Measurements from ENCODE around the gene FXN.

DNA sequence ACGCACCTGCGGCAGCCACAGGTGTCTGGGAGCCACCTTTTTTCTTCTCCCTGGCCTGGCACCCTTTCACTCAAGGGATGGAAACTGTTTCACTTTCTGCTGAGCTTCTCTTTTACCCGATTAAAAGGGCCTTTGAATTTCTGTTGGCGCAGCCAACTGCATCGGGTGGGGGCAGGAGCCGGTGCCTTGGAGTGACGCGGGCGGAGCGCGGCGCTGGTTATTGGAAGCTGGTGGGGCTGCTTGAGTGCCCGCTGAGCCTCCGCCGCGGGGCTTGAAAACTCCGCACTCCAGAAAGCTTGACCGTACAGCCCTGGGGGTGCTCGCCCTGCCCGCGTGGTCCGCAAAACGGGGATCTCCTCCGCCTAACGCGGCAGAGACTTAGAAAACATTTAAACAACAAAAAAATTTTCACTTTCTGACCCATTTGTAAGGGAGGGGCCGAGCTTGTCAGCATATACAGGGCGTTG, 86.6 kb downstream of the FXN start:
- TF ChIP-seq CTCF (IDR thresholded peaks at IDR 0.05; ENCODE audit: low read length), result no peak; the same call in 1 of the 2 replicates
- no peak for TF ChIP-seq EZH2 (IDR thresholded peaks at IDR 0.05; ENCODE audit: borderline replicate concordance, low read length)
